Right ventricle myocardium inferior (tissue), 1 donor: Measurements from ENCODE around the gene DHTKD1. TPM values are rescaled to one million over a fixed set of nuclear protein-coding genes. Genes with fewer than 3 reads are reported as not detected.
A peak's percentile ranks its signal among the peaks of the same experiment; 100 is the strongest.

Experiments used
- ATAC-seq: fragments of 200-7000 bp; cut with Tn5 transposase; one replicate; pipeline ENCODE4 v1.9.1; 2020; ENCODE audit warnings: mild to moderate bottlenecking, moderate library complexity
- DNase-seq: peaks from one replicate; pipeline ENCODE4 v3.0.0; 2021; ENCODE audit errors: missing footprints
- intact Hi-C: fragments of 100-400 bp; cut with DNase I; formaldehyde crosslinking; loops from one replicate; pipeline ENCODE4 v1.11.0; 2022
- long read RNA-seq: library from polyadenylated mRNA; unstranded; transcript quantifications from one replicate; pipeline ENCODE4 v2.0.0, GENCODE V29; 2021
- total RNA-seq: library from RNA; stranded (reverse); fragmentation: NEBNext Ultra II Directional; extraction: Animal tissue kit (Norgen Biotek cat#: 25700); gene quantifications from one replicate; pipeline ENCODE4 v1.2.1, GENCODE V29; 2021
- donor health status: DM: no; HTN: yes; CAD: no; lungs with severe emphysema.

DHTKD1 gene
- total RNA-seq: 22.9 TPM
- long read RNA-seq, full-length matches to known transcripts: 11 of 14 reads
- long read RNA-seq, partial matches to known transcripts: 0 of 14 reads
- long read RNA-seq, other reads (novel, unspliced or antisense): 3 of 14 reads

GRCh38 chr10:12068449-12069269, at the start of gene DHTKD1:
DHTKD1 (plus strand) TSS chr10:12068954; CDS start chr10:12069034, 80 bp downstream.
- peak; percentile 100 for ATAC-seq
- intact Hi-C loops: loop anchor here (1.0 kb wide), 1 partner anchor 25 kb away; no protein-coding TSS in a partner anchor
- DNase-seq: peak; percentile 99

GRCh38 chr10:12019283-12019971, 49.3 kb upstream of the DHTKD1 start:
- intact Hi-C loops: no loop called here
- no peak for ATAC-seq
- no peak for DNase-seq

- intact Hi-C loops: no loop called here
- DNase-seq (no peak), ATAC-seq (no peak)
Observed at GRCh38 chr10:12020574-12020973, 48.2 kb upstream of the DHTKD1 start.

- intact Hi-C loops: no loop called here
- no peak for DNase-seq
- no peak for ATAC-seq
Observed at GRCh38 chr10:12022580-12023257, 46.0 kb upstream of the DHTKD1 start.

GRCh38 chr10:12025591-12025990, 43.2 kb upstream of the DHTKD1 start:
- DNase-seq: no peak
- intact Hi-C loops: no loop called here
- ATAC-seq: no peak

- intact Hi-C loops: no loop called here
- no peak for ATAC-seq
- no peak for DNase-seq
Observed at GRCh38 chr10:12027539-12027938, 41.2 kb upstream of the DHTKD1 start.

- ATAC-seq (no peak), DNase-seq (no peak)
- intact Hi-C loops: no loop called here
Observed at GRCh38 chr10:12031404-12031803, 37.4 kb upstream of the DHTKD1 start.

GRCh38 chr10:12036073-12036655, 32.6 kb upstream of the DHTKD1 start:
- DNase-seq: no peak
- no peak for ATAC-seq
- intact Hi-C loops: no loop called here

GRCh38 chr10:12041766-12042408, 26.9 kb upstream of the DHTKD1 start:
- no peak for ATAC-seq
- intact Hi-C loops: no loop called here
- no peak for DNase-seq

GRCh38 chr10:12042409-12042796, 26.4 kb upstream of the DHTKD1 start:
- DNase-seq: peak; percentile 73
- peak; percentile 19 for ATAC-seq
- intact Hi-C loops: no loop called here

GRCh38 chr10:12042797-12043651, 25.7 kb upstream of the DHTKD1 start, which contains the start of gene UPF2:
UPF2 (minus strand) TSS chr10:12042809; CDS start chr10:12035423, 7,386 bp downstream.
- intact Hi-C loops: loop anchor here (1.0 kb wide), 2 partner anchors 25 to 86 kb away; partner anchors contain the start of genes DHTKD1 and SEC61A2
- DNase-seq (peak; percentile 98), ATAC-seq (peak; percentile 97)

GRCh38 chr10:12045596-12045995, 23.2 kb upstream of the DHTKD1 start:
- ATAC-seq (no peak), DNase-seq (no peak)
- intact Hi-C loops: no loop called here

- ATAC-seq (no peak), DNase-seq (no peak)
- intact Hi-C loops: no loop called here
Observed at GRCh38 chr10:12048547-12048946, 20.2 kb upstream of the DHTKD1 start.

- DNase-seq: no peak
- ATAC-seq: no peak
Observed at GRCh38 chr10:12050528-12050927, 18.2 kb upstream of the DHTKD1 start.

GRCh38 chr10:12051241-12051640, 17.5 kb upstream of the DHTKD1 start:
- DNase-seq: no peak
- ATAC-seq: no peak
- intact Hi-C loops: no loop called here

More at GRCh38 chr10:12050528-12050927, 18.2 kb upstream of the DHTKD1 start:
- intact Hi-C loops: no loop called here

GRCh38 chr10:12055732-12056131, 13.0 kb upstream of the DHTKD1 start:
- DNase-seq: no peak
- no peak for ATAC-seq

GRCh38 chr10:12056748-12057147, 12.0 kb upstream of the DHTKD1 start:
- DNase-seq (no peak), ATAC-seq (no peak)
- intact Hi-C loops: no loop called here

More at GRCh38 chr10:12055732-12056131, 13.0 kb upstream of the DHTKD1 start:
- intact Hi-C loops: no loop called here
